HepG2 (cell line): Measurements from ENCODE around the gene SPRYD3. TPM values are rescaled to one million over a fixed set of nuclear protein-coding genes. Genes with fewer than 3 reads are reported as not detected.

Source experiments
- ATF7 ChIP-seq, 2 experiments: fragments of 450-650 bp in 1 of 2; sonication (generic) in 1 of 2; formaldehyde crosslinking in 1 of 2; IDR thresholded peaks; 2 replicates each; pipeline versions ENCODE4 v1.4.0 to v1.6.1; 2016 to 2020; ENCODE audit warnings: antibody characterized with exemption in 1 of 2, mild to moderate bottlenecking in 1 of 2, missing genetic modification reagents in 1 of 2
- ATM ChIP-seq: fragments of 450-650 bp; IDR thresholded peaks from 2 replicates; pipeline ENCODE4 v1.7.1; 2017; ENCODE audit warnings: mild to moderate bottlenecking, borderline replicate concordance
- FOXA1 ChIP-seq, 2 experiments: fragments of 450-650 bp in 1 of 2; sonication (generic) in 1 of 2; formaldehyde crosslinking in 1 of 2; IDR thresholded peaks; 2 replicates each; pipeline versions ENCODE4 v1.4.0 to v1.6.1; 2016 to 2020; ENCODE audit warnings: missing genetic modification reagents in 1 of 2
- HCFC1 ChIP-seq: fragments of 150-350 bp; IDR thresholded peaks from 2 replicates; pipeline ENCODE4 v1.6.1; 2014; ENCODE audit warnings: low read depth, low read length
- NFE2 ChIP-seq: sonication (generic); formaldehyde crosslinking; IDR thresholded peaks from 2 replicates; pipeline ENCODE4 v1.4.0; 2020; ENCODE audit warnings: missing genetic modification reagents
- PCBP1 ChIP-seq: fragments of 200-400 bp; formaldehyde crosslinking; IDR thresholded peaks from 2 replicates; pipeline ENCODE4 v1.6.1; 2017; ENCODE audit warnings: mild to moderate bottlenecking, low read depth, low read length, borderline replicate concordance
- RELA ChIP-seq: sonication (generic); formaldehyde crosslinking; IDR thresholded peaks from 2 replicates; pipeline ENCODE4 v1.4.0; 2020; ENCODE audit warnings: missing genetic modification reagents
- SCMH1 ChIP-seq: sonication (generic); formaldehyde crosslinking; IDR thresholded peaks from 2 replicates; pipeline ENCODE4 v1.9.0; 2021; ENCODE audit warnings: missing genetic modification reagents, mild to moderate bottlenecking, borderline replicate concordance
- TOPORS ChIP-seq: sonication (generic); formaldehyde crosslinking; IDR thresholded peaks from 2 replicates; pipeline ENCODE4 v1.8.0; 2023; ENCODE audit warnings: mild to moderate bottlenecking, missing genetic modification reagents
- ZBED4 ChIP-seq: sonication (generic); formaldehyde crosslinking; IDR thresholded peaks from 2 replicates; pipeline ENCODE4 v1.4.0; 2020; ENCODE audit warnings: missing genetic modification reagents, borderline replicate concordance
- ZBTB3 ChIP-seq: sonication (generic); formaldehyde crosslinking; IDR thresholded peaks from 2 replicates; pipeline ENCODE4 v1.4.0; 2020; ENCODE audit warnings: low read depth, mild to moderate bottlenecking, moderate library complexity, missing genetic modification reagents, borderline replicate concordance
- ZNF546 ChIP-seq: sonication (generic); formaldehyde crosslinking; conservative IDR thresholded peaks from 2 replicates; pipeline ENCODE4 v1.8.1; 2023; ENCODE audit warnings: mild to moderate bottlenecking, missing genetic modification reagents
- ZNF569 ChIP-seq: sonication (generic); formaldehyde crosslinking; IDR thresholded peaks from 2 replicates; pipeline ENCODE4 v1.5.0; 2020; ENCODE audit warnings: mild to moderate bottlenecking, missing genetic modification reagents, moderate library complexity, borderline replicate concordance
- ZNF790 ChIP-seq: sonication (generic); formaldehyde crosslinking; IDR thresholded peaks from 2 replicates; pipeline ENCODE4 v1.8.0; 2022; ENCODE audit warnings: missing genetic modification reagents, mild to moderate bottlenecking, borderline replicate concordance
- ZNF839 ChIP-seq: sonication (generic); formaldehyde crosslinking; IDR thresholded peaks from 2 replicates; pipeline ENCODE4 v1.4.0; 2020; ENCODE audit warnings: missing genetic modification reagents, mild to moderate bottlenecking, borderline replicate concordance
- ZZZ3 ChIP-seq: sonication (generic); formaldehyde crosslinking; IDR thresholded peaks from 2 replicates; pipeline ENCODE4 v1.4.0; 2020; ENCODE audit warnings: missing genetic modification reagents, mild to moderate bottlenecking, borderline replicate concordance
- polyA plus RNA-seq, 8 experiments: library from polyadenylated mRNA; depleted of rRNA in 3 of 8; stranded (reverse) in 7 of 8; unstranded in 1 of 8; fragments of >200 nt; fragmentation: Illumina TruSeq in 4 of 8; extraction: Trizol in 4 of 8; gene quantifications; 2 replicates each; pipeline versions ENCODE4 v1.2.1 to v1.2.3, GENCODE V29; 2011 to 2016; ENCODE audit warnings: low read depth in 4 of 8, missing spikeins in 1 of 8, mixed read lengths in 1 of 8; ENCODE audit not compliant: insufficient read depth in 1 of 8
- total RNA-seq, 5 experiments: library from RNA; depleted of rRNA; stranded (reverse); fragments of >200 nt; fragmentation: Illumina TruSeq; extraction: Trizol; gene quantifications; 2 replicates each; pipeline ENCODE4 v1.2.3, GENCODE V29; 2016; ENCODE audit warnings: low read depth in 1 of 5
- TF ChIP-seq, protein P1 (sequence below): sonication (generic); formaldehyde crosslinking; IDR thresholded peaks from 2 replicates; pipeline ENCODE4 v1.4.0; 2020; ENCODE audit warnings: missing genetic modification reagents, low read depth, mild to moderate bottlenecking, borderline replicate concordance
- TF ChIP-seq, protein P2 (sequence below): sonication (generic); formaldehyde crosslinking; IDR thresholded peaks from 2 replicates; pipeline ENCODE4 v1.9.0; 2021; ENCODE audit warnings: missing genetic modification reagents, borderline replicate concordance

Gene SPRYD3
- total and polyA plus RNA-seq, 2 of the 13 experiments (the other 11 are each of a cell fraction or from before 2014, with no cell fraction given), result 9.0 to 9.2 TPM

DNA sequence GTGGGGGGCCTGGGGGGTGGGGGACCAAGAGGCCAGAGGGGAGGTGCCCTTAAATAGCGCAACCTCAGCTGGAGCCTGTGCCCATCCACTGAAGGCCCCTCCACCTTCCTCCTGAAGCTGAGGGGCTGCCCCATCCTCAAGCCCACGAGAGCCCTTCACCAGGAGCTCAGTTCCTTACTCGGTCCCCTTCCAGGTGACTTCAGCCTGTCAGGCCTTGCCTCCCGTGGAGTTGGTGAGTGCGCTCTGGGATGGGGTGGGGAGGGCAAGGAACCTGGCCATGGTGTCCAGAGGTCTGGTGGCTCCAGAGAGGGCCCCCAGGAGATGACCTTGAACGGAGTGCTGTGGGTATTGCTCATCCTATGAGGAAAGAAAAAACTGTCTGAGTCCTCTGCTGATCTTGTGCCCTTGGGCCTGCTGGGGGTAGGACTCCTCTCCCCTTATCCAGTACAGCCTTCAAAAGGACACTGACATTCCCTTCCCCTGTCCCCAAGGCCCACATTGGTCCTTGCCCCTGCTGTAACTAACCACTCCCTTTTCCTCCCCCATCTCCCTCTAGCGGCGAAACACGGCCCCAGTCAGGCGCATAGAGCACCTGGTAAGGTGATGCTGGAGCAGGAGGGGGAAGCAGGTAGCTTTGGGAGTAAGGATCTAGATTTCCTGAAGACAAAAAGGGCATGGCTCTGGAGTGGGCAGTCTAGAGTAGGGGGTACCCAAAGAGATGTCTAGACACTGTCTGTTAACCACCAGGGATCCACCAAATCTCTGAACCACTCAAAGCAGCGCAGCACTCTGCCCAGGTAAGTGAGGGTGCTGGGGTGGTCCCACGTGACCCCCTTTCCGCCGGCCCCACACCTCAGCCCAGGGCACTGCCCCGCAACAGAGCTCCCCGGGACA is 25.7 kb downstream of the SPRYD3 start (continued):
- TF ChIP-seq ZBED4 (CRISPR knock-in tag) (peak; percentile 17; the same call in 1 of the 2 replicates), ZNF546 (CRISPR knock-in tag) (no peak), NFE2 (CRISPR knock-in tag) (no peak), ATF7 (IDR thresholded peaks at IDR 0.05) (no peak), ATF7 (CRISPR knock-in tag; IDR thresholded peaks at IDR 0.05) (no peak), ZNF790 (no peak), TOPORS (CRISPR knock-in tag) (no peak), ZZZ3 (CRISPR knock-in tag) (no peak), HCFC1 (no peak), ZBTB3 (CRISPR knock-in tag) (no peak), RELA (no peak), ZNF569 (CRISPR knock-in tag) (no peak), SCMH1 (no peak), PCBP1 (no peak), ATM (no peak), FOXA1 (IDR thresholded peaks at IDR 0.05) (no peak), FOXA1 (CRISPR knock-in tag; IDR thresholded peaks at IDR 0.05) (no peak), ZNF839 (CRISPR knock-in tag) (no peak)
- TF ChIP-seq, protein P1, sequence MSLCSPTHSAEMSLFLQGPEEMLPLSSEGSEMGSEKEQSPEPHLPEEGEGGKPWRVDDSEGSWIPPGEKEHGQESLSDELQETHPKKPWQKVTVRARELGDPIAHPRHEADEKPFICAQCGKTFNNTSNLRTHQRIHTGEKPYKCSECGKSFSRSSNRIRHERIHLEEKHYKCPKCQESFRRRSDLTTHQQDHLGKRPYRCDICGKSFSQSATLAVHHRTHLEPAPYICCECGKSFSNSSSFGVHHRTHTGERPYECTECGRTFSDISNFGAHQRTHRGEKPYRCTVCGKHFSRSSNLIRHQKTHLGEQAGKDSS (CRISPR knock-in tag), result no peak
- TF ChIP-seq, protein P2, sequence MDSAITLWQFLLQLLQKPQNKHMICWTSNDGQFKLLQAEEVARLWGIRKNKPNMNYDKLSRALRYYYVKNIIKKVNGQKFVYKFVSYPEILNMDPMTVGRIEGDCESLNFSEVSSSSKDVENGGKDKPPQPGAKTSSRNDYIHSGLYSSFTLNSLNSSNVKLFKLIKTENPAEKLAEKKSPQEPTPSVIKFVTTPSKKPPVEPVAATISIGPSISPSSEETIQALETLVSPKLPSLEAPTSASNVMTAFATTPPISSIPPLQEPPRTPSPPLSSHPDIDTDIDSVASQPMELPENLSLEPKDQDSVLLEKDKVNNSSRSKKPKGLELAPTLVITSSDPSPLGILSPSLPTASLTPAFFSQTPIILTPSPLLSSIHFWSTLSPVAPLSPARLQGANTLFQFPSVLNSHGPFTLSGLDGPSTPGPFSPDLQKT (CRISPR knock-in tag), result no peak
